ENCODE measurements around the gene PAM.
"Not testable (repeated sequence)": the region's sequence is repeated elsewhere in the genome, so short reads cannot be mapped to it uniquely, and the experiment has no call there.

- TF ChIP-seq CTCF, POLR2A (IDR thresholded peaks at IDR 0.05): not testable (repeated sequence)
Observed at GRCh38 chr5:102999621-103000020, 244.5 kb downstream of the PAM start.

All from heart left ventricle (tissue), 13 donors.